HepG2 (cell line): ENCODE measurements around the gene TTC31. TPM values are rescaled to one million over a fixed set of nuclear protein-coding genes. Genes with fewer than 3 reads are reported as not detected.

Experiments used
- DMAP1 ChIP-seq: IDR thresholded peaks from 2 replicates; pipeline ENCODE4 v1.6.1; 2016
- ETV6 ChIP-seq: sonication (generic); formaldehyde crosslinking; conservative IDR thresholded peaks from 2 replicates; pipeline ENCODE4 v1.4.0; 2020; ENCODE audit warnings: missing genetic modification reagents
- HOXA3 ChIP-seq: sonication (generic); formaldehyde crosslinking; IDR thresholded peaks from 2 replicates; pipeline ENCODE4 v1.5.0; 2020; ENCODE audit warnings: missing genetic modification reagents
- KDM5B ChIP-seq: sonication (generic); formaldehyde crosslinking; IDR thresholded peaks from 2 replicates; pipeline ENCODE4 v1.4.0; 2020; ENCODE audit warnings: missing genetic modification reagents, mild to moderate bottlenecking, borderline replicate concordance
- MED13 ChIP-seq: sonication (generic); formaldehyde crosslinking; IDR thresholded peaks from 2 replicates; pipeline ENCODE4 v1.5.0; 2020; ENCODE audit warnings: missing genetic modification reagents
- MYPOP ChIP-seq: sonication (generic); formaldehyde crosslinking; IDR thresholded peaks from 2 replicates; pipeline ENCODE4 v1.8.1; 2023; ENCODE audit warnings: mild to moderate bottlenecking, moderate library complexity, missing genetic modification reagents
- NCOA1 ChIP-seq: sonication (generic); formaldehyde crosslinking; IDR thresholded peaks from 2 replicates; pipeline ENCODE4 v1.9.0; 2021; ENCODE audit warnings: missing genetic modification reagents
- NCOA5 ChIP-seq: sonication (generic); formaldehyde crosslinking; IDR thresholded peaks from 2 replicates; pipeline ENCODE4 v1.4.0; 2020; ENCODE audit warnings: missing genetic modification reagents
- RARA ChIP-seq: IDR thresholded peaks from 2 replicates; pipeline ENCODE4 v1.6.1; 2016; ENCODE audit warnings: missing genetic modification reagents, missing compliant biosample characterization
- RXRB ChIP-seq: IDR thresholded peaks from 2 replicates; pipeline ENCODE4 v1.6.1; 2016; ENCODE audit warnings: borderline replicate concordance, missing genetic modification reagents, missing compliant biosample characterization
- SMC3 ChIP-seq: IDR thresholded peaks from 2 replicates; pipeline ENCODE4 v1.6.1; 2011; ENCODE audit warnings: low read length, improper control_type of control experiment
- ZMYM4 ChIP-seq: sonication (generic); formaldehyde crosslinking; IDR thresholded peaks from 2 replicates; pipeline ENCODE4 v1.8.1; 2023; ENCODE audit warnings: mild to moderate bottlenecking, missing genetic modification reagents
- ZNF260 ChIP-seq: sonication (generic); formaldehyde crosslinking; IDR thresholded peaks from 2 replicates; pipeline ENCODE4 v1.4.0; 2020; ENCODE audit warnings: missing genetic modification reagents, low read depth, mild to moderate bottlenecking, borderline replicate concordance
- ZNF441 ChIP-seq: sonication (generic); formaldehyde crosslinking; IDR thresholded peaks from 2 replicates; pipeline ENCODE4 v1.7.0; 2021; ENCODE audit warnings: missing genetic modification reagents, borderline replicate concordance
- ZNF468 ChIP-seq: sonication (generic); formaldehyde crosslinking; IDR thresholded peaks from 2 replicates; pipeline ENCODE4 v1.8.0; 2022; ENCODE audit warnings: mild to moderate bottlenecking, moderate library complexity, missing genetic modification reagents
- ZNF564 ChIP-seq: sonication (generic); formaldehyde crosslinking; IDR thresholded peaks from 2 replicates; pipeline ENCODE4 v1.8.1; 2023; ENCODE audit warnings: mild to moderate bottlenecking, missing genetic modification reagents
- ZNF816 ChIP-seq: sonication (generic); formaldehyde crosslinking; IDR thresholded peaks from 2 replicates; pipeline ENCODE4 v1.8.0; 2022; ENCODE audit warnings: missing genetic modification reagents, mild to moderate bottlenecking, borderline replicate concordance
- polyA plus RNA-seq, 8 experiments: library from polyadenylated mRNA; depleted of rRNA in 3 of 8; stranded (reverse) in 7 of 8; unstranded in 1 of 8; fragments of >200 nt; fragmentation: Illumina TruSeq in 4 of 8; extraction: Trizol in 4 of 8; gene quantifications; 2 replicates each; pipeline versions ENCODE4 v1.2.1 to v1.2.3, GENCODE V29; 2011 to 2016; ENCODE audit warnings: low read depth in 4 of 8, missing spikeins in 1 of 8, mixed read lengths in 1 of 8; ENCODE audit not compliant: insufficient read depth in 1 of 8
- total RNA-seq, 5 experiments: library from RNA; depleted of rRNA; stranded (reverse); fragments of >200 nt; fragmentation: Illumina TruSeq; extraction: Trizol; gene quantifications; 2 replicates each; pipeline ENCODE4 v1.2.3, GENCODE V29; 2016; ENCODE audit warnings: low read depth in 1 of 5
- TF ChIP-seq, protein P1 (sequence below): IDR thresholded peaks from 2 replicates; pipeline ENCODE4 v1.6.1; 2016; ENCODE audit warnings: low read depth, missing genetic modification reagents, missing compliant biosample characterization
- TF ChIP-seq, protein P2 (sequence below): sonication (generic); formaldehyde crosslinking; IDR thresholded peaks from 2 replicates; pipeline ENCODE4 v1.4.0; 2020; ENCODE audit warnings: missing genetic modification reagents, mild to moderate bottlenecking, borderline replicate concordance

Gene TTC31
- total and polyA plus RNA-seq, 2 of the 13 experiments (the other 11 are each of a cell fraction or from before 2014, with no cell fraction given): 28.3 to 39.5 TPM

DNA sequence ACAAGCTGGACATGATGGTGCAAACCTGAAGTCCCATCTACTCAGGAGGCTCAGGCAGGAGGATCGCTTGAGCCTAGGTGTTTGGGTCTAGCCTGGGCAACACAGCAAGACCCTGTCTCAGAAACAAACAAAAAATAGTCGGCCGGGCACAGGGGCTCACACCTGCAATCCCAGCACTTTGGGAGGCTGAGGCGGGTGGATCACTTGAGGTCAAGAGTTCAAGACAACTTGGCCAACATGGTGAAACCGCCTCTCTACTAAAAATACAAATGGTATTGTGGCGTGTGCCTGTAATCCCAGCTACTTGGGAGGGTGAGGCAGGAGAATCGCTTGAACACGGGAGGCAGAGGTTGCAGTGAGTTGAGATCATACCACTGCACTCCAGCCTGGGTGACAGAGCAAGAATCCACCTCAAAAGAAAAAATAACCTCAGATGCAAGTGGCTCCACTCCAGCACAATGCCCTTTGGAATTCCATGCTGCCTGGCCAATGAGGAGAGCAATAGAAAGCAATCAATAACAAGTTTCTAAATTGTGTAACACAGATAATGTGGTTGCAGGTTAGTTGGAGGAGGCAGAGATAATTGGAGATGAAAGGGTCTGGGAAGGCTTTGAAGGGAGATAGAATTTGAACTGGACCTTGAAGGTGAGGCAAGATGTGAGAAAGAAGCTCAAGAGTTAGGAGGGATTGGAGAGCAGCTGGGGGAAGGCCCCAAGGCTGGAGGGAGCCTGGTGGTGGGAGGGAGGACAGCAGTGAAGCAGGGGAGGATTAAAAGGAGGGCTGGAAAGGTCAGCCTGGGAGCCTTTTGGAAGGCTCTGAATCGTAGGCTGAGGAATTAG is 6.0 kb downstream of the TTC31 start (continued):
- no peak for TF ChIP-seq ZNF564
- TF ChIP-seq RARA: peak; percentile 86
- peak; percentile 33; the same call in 1 of the 2 replicates for TF ChIP-seq SMC3
- peak; percentile 77; the same call in 1 of the 2 replicates for TF ChIP-seq DMAP1 (CRISPR knock-in tag)
- TF ChIP-seq MYPOP (CRISPR knock-in tag): 0 out of 2 replicates have a peak, but pooled peaks have one; percentile 11
- TF ChIP-seq RXRB: peak; percentile 81; the same call in 1 of the 2 replicates
- TF ChIP-seq ETV6 (CRISPR knock-in tag): no peak
- TF ChIP-seq ZNF441 (CRISPR knock-in tag): peak; percentile 100
- TF ChIP-seq KDM5B (CRISPR knock-in tag): no peak
- no peak for TF ChIP-seq ZNF468 (CRISPR knock-in tag)
- peak; percentile 69 for TF ChIP-seq HOXA3 (CRISPR knock-in tag)
- peak; percentile 66 for TF ChIP-seq ZMYM4
- TF ChIP-seq ZNF260 (CRISPR knock-in tag): no peak
- no peak for TF ChIP-seq ZNF816 (CRISPR knock-in tag)
- TF ChIP-seq NCOA1: no peak
- TF ChIP-seq, protein P1, sequence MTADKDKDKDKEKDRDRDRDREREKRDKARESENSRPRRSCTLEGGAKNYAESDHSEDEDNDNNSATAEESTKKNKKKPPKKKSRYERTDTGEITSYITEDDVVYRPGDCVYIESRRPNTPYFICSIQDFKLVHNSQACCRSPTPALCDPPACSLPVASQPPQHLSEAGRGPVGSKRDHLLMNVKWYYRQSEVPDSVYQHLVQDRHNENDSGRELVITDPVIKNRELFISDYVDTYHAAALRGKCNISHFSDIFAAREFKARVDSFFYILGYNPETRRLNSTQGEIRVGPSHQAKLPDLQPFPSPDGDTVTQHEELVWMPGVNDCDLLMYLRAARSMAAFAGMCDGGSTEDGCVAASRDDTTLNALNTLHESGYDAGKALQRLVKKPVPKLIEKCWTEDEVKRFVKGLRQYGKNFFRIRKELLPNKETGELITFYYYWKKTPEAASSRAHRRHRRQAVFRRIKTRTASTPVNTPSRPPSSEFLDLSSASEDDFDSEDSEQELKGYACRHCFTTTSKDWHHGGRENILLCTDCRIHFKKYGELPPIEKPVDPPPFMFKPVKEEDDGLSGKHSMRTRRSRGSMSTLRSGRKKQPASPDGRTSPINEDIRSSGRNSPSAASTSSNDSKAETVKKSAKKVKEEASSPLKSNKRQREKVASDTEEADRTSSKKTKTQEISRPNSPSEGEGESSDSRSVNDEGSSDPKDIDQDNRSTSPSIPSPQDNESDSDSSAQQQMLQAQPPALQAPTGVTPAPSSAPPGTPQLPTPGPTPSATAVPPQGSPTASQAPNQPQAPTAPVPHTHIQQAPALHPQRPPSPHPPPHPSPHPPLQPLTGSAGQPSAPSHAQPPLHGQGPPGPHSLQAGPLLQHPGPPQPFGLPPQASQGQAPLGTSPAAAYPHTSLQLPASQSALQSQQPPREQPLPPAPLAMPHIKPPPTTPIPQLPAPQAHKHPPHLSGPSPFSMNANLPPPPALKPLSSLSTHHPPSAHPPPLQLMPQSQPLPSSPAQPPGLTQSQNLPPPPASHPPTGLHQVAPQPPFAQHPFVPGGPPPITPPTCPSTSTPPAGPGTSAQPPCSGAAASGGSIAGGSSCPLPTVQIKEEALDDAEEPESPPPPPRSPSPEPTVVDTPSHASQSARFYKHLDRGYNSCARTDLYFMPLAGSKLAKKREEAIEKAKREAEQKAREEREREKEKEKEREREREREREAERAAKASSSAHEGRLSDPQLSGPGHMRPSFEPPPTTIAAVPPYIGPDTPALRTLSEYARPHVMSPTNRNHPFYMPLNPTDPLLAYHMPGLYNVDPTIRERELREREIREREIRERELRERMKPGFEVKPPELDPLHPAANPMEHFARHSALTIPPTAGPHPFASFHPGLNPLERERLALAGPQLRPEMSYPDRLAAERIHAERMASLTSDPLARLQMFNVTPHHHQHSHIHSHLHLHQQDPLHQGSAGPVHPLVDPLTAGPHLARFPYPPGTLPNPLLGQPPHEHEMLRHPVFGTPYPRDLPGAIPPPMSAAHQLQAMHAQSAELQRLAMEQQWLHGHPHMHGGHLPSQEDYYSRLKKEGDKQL (CRISPR knock-in tag): 0 out of 2 replicates have a peak, but pooled peaks have one; percentile 73
- TF ChIP-seq MED13 (CRISPR knock-in tag): no peak; the same call in 1 of the 2 replicates
- no peak for TF ChIP-seq NCOA5
- TF ChIP-seq, protein P2, sequence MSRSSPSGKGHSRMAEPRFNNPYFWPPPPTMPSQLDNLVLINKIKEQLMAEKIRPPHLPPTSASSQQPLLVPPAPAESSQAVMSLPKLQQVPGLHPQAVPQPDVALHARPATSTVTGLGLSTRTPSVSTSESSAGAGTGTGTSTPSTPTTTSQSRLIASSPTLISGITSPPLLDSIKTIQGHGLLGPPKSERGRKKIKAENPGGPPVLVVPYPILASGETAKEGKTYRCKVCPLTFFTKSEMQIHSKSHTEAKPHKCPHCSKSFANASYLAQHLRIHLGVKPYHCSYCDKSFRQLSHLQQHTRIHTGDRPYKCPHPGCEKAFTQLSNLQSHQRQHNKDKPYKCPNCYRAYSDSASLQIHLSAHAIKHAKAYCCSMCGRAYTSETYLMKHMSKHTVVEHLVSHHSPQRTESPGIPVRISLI (CRISPR knock-in tag): peak; percentile 66; the same call in 1 of the 2 replicates
